ENCODE data around the gene COL1A2. TPM values are rescaled to one million over a fixed set of nuclear protein-coding genes. Genes with fewer than 3 reads are reported as not detected.

The COL1A2 gene
- total RNA-seq, 1 donor from 2014 or later = 6.8 TPM

GRCh38 chr7:94472608-94473007, 77.9 kb downstream of the COL1A2 start:
- DNase-seq = no peak
- Mint-ChIP-seq H3K9me3 (ENCODE audit: unreplicated experiment) (peaks cover 3% of the 10 kb centered on the region), H3K4me1 (ENCODE audit: low read depth, unreplicated experiment) (no peaks in the 10 kb centered on the region), H3K27ac (ENCODE audit: unreplicated experiment) (no peak overlapping the region), H3K4me3 (ENCODE audit: unreplicated experiment) (no peak overlapping the region), H3K36me3 (ENCODE audit: unreplicated experiment) (no peaks in the 10 kb centered on the region), H3K27me3 (ENCODE audit: unreplicated experiment) (no peaks in the 10 kb centered on the region)
- no peak for TF ChIP-seq CTCF (IDR thresholded peaks at IDR 0.05; ENCODE audit: partially characterized antibody, unreplicated experiment)

GRCh38 chr7:94476251-94476840, 81.7 kb downstream of the COL1A2 start:
- no peaks in the 10 kb centered on the region for H3K36me3 Mint-ChIP-seq (ENCODE audit: unreplicated experiment)
- TF ChIP-seq CTCF (IDR thresholded peaks at IDR 0.05; ENCODE audit: partially characterized antibody, unreplicated experiment) = no peak
- no peak for DNase-seq
- H3K27ac Mint-ChIP-seq (ENCODE audit: unreplicated experiment) = no peak overlapping the region
- peaks cover 3% of the 10 kb centered on the region for H3K9me3 Mint-ChIP-seq (ENCODE audit: unreplicated experiment)
- no peaks in the 10 kb centered on the region for H3K4me1 Mint-ChIP-seq (ENCODE audit: low read depth, unreplicated experiment)
- H3K4me3 Mint-ChIP-seq (ENCODE audit: unreplicated experiment) = no peak overlapping the region
- H3K27me3 Mint-ChIP-seq (ENCODE audit: unreplicated experiment) = no peaks in the 10 kb centered on the region

GRCh38 chr7:94477878-94478277, 83.2 kb downstream of the COL1A2 start:
- TF ChIP-seq CTCF (IDR thresholded peaks at IDR 0.05; ENCODE audit: partially characterized antibody, unreplicated experiment) = no peak
- Mint-ChIP-seq H3K9me3 (ENCODE audit: unreplicated experiment) (no peaks in the 10 kb centered on the region), H3K36me3 (ENCODE audit: unreplicated experiment) (no peaks in the 10 kb centered on the region), H3K4me1 (ENCODE audit: low read depth, unreplicated experiment) (no peaks in the 10 kb centered on the region), H3K27ac (ENCODE audit: unreplicated experiment) (no peak overlapping the region), H3K4me3 (ENCODE audit: unreplicated experiment) (no peak overlapping the region), H3K27me3 (ENCODE audit: unreplicated experiment) (no peaks in the 10 kb centered on the region)
- no peak for DNase-seq

GRCh38 chr7:94478648-94479214, 84.0 kb downstream of the COL1A2 start:
- no peak for TF ChIP-seq CTCF (IDR thresholded peaks at IDR 0.05; ENCODE audit: partially characterized antibody, unreplicated experiment)
- no peak for DNase-seq
- H3K9me3 Mint-ChIP-seq (ENCODE audit: unreplicated experiment) = no peaks in the 10 kb centered on the region
- no peaks in the 10 kb centered on the region for H3K36me3 Mint-ChIP-seq (ENCODE audit: unreplicated experiment)
- H3K27me3 Mint-ChIP-seq (ENCODE audit: unreplicated experiment) = no peaks in the 10 kb centered on the region
- H3K27ac Mint-ChIP-seq (ENCODE audit: unreplicated experiment) = no peak overlapping the region
- no peak overlapping the region for H3K4me3 Mint-ChIP-seq (ENCODE audit: unreplicated experiment)
- no peaks in the 10 kb centered on the region for H3K4me1 Mint-ChIP-seq (ENCODE audit: low read depth, unreplicated experiment)

Other genes starting within 250 kb of the COL1A2 start
- 117 TPM for gene CASD1, start 114.9 kb downstream of the COL1A2 start, total RNA-seq (ENCODE audit: unreplicated experiment)

Data from glutamatergic neuron (in vitro differentiated cells).